ENCODE results near the gene IPPK.

The IPPK gene

GRCh38 chr9:92564982-92565381 is 104.9 kb downstream of the IPPK start:
- TF ChIP-seq ZNF274 (IDR thresholded peaks at IDR 0.05; ENCODE audit: low read depth, low read length) = no peak

GRCh38 chr9:92564504-92564903 is 105.4 kb downstream of the IPPK start:
- no peak overlapping the region for H3K4me3 ChIP-seq (ENCODE audit: low read length)
- no peak for TF ChIP-seq ZNF274 (IDR thresholded peaks at IDR 0.05; ENCODE audit: low read depth, low read length)

More at GRCh38 chr9:92564982-92565381, 104.9 kb downstream of the IPPK start:
- no peak overlapping the region for H3K4me3 ChIP-seq (ENCODE audit: low read length)

Measured in GM08714 (cell line).